Hepatocyte (in vitro differentiated cells): ENCODE data around the gene ABL1.

ENCODE experiments used
- EZH2 ChIP-seq: fragments of 200-600 bp; sonication (generic); IDR thresholded peaks from 2 replicates; pipeline ENCODE4 v1.6.1; 2016; ENCODE audit warnings: antibody characterized with exemption, mild to moderate bottlenecking, borderline replicate concordance
- EZH2phosphoT487 ChIP-seq: fragments of 200-600 bp; sonication (generic); IDR thresholded peaks from one replicate; pipeline ENCODE4 v1.6.1; 2018; ENCODE audit warnings: antibody characterized with exemption, mild to moderate bottlenecking, low read depth, moderate library complexity; ENCODE audit not compliant: unreplicated experiment, severe bottlenecking
- TF ChIP-seq, protein P1 (sequence below): fragments of 200-600 bp; sonication (generic); IDR thresholded peaks from 2 replicates; pipeline ENCODE4 v1.5.1; 2016; ENCODE audit warnings: antibody characterized with exemption, mild to moderate bottlenecking; ENCODE audit not compliant: poor library complexity

DNA sequence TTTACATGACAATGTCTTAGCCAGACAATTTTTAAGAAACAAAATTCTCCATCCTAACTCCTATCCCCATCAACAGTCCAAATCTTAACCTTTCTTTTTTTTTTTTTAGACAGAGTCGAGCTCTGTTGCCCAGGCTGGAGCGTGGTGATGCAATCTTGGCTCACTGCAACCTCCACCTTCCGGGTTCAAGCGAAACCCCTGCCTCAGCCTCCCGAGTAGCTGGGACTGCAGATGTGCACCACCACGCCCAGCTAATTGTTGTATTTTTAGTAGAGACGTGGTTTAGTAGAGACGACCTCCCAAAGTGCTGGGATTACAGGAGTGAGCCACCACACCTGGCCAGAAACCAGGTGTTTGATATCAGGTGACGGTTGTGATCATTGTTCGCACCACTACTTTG is 10.2 kb downstream of the ABL1 start:
- TF ChIP-seq, protein P1, sequence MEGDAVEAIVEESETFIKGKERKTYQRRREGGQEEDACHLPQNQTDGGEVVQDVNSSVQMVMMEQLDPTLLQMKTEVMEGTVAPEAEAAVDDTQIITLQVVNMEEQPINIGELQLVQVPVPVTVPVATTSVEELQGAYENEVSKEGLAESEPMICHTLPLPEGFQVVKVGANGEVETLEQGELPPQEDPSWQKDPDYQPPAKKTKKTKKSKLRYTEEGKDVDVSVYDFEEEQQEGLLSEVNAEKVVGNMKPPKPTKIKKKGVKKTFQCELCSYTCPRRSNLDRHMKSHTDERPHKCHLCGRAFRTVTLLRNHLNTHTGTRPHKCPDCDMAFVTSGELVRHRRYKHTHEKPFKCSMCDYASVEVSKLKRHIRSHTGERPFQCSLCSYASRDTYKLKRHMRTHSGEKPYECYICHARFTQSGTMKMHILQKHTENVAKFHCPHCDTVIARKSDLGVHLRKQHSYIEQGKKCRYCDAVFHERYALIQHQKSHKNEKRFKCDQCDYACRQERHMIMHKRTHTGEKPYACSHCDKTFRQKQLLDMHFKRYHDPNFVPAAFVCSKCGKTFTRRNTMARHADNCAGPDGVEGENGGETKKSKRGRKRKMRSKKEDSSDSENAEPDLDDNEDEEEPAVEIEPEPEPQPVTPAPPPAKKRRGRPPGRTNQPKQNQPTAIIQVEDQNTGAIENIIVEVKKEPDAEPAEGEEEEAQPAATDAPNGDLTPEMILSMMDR, result no peak
- no peak for TF ChIP-seq EZH2phosphoT487
- no peak for TF ChIP-seq EZH2
